ENCODE measurements around the gene PRKN.

Gene PRKN

DNA sequence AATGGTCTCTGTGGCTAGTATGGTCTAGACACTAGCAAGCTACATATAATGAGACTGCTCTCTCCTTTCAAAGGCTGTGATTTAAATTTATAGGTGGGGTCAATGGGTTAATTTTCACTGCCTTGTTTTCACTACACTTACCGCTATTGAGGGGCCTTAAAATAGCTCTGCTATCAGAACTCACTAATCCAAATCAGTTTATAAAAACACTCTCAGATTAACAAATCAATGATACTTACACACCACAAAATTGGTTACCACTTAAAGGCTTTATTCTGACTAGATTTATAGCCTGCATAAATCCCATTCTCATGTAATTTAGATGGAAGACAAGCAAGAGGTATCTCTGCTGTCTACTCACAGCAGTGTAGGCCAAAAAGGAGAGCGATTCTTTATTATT, 1140.7 kb downstream of the PRKN start (continued):
- no peak for TF ChIP-seq ZNF26 (tag by site-specific recombination; IDR thresholded peaks at IDR 0.05)
- TF ChIP-seq ZNF239 (tag by site-specific recombination; IDR thresholded peaks at IDR 0.05) = no peak
- TF ChIP-seq KLF1 (tag by site-specific recombination; IDR thresholded peaks at IDR 0.05) = no peak
- TF ChIP-seq ZNF639 (tag by site-specific recombination; IDR thresholded peaks at IDR 0.05) = no peak
- TF ChIP-seq ZNF138 (tag by site-specific recombination; IDR thresholded peaks at IDR 0.05; ENCODE audit: borderline replicate concordance) = peak; percentile 52; the same call in 1 of the 2 replicates
- no peak for TF ChIP-seq ZNF391 (tag by site-specific recombination; IDR thresholded peaks at IDR 0.05; ENCODE audit: borderline replicate concordance, low read depth)
- no peak for TF ChIP-seq ZBTB1 (tag by site-specific recombination; IDR thresholded peaks at IDR 0.05)
- no peak for TF ChIP-seq ZNF558 (tag by site-specific recombination; IDR thresholded peaks at IDR 0.05)
- TF ChIP-seq ZNF596 (tag by site-specific recombination; IDR thresholded peaks at IDR 0.05) = peak; percentile 27; the same call in 1 of the 2 replicates
- TF ChIP-seq HOXA7 (CRISPR knock-in tag; IDR thresholded peaks at IDR 0.05; ENCODE audit: borderline replicate concordance) = no peak
- TF ChIP-seq ZNF837 (tag by site-specific recombination; IDR thresholded peaks at IDR 0.05) = no peak
- TF ChIP-seq ZNF692 (tag by site-specific recombination; IDR thresholded peaks at IDR 0.05) = no peak
- TF ChIP-seq TCF7L2 (IDR thresholded peaks at IDR 0.05; ENCODE audit: borderline replicate concordance, low read depth, low read length) = peak; percentile 100
- no peak for TF ChIP-seq ZNF311 (tag by site-specific recombination; IDR thresholded peaks at IDR 0.05; ENCODE audit: borderline replicate concordance)
- no peak for TF ChIP-seq ZFP69B (tag by site-specific recombination; IDR thresholded peaks at IDR 0.05)
- no peak for TF ChIP-seq ZNF214 (tag by site-specific recombination; IDR thresholded peaks at IDR 0.05; ENCODE audit: borderline replicate concordance)
- no peak for TF ChIP-seq ZNF747 (tag by site-specific recombination; IDR thresholded peaks at IDR 0.05)
- no peak for TF ChIP-seq GLI4 (tag by site-specific recombination; IDR thresholded peaks at IDR 0.05)
- no peak for TF ChIP-seq ZBTB8A (tag by site-specific recombination; IDR thresholded peaks at IDR 0.05)
- no peak for TF ChIP-seq ZNF416 (tag by site-specific recombination; IDR thresholded peaks at IDR 0.05)
- no peak for TF ChIP-seq ZNF544 (tag by site-specific recombination; IDR thresholded peaks at IDR 0.05)
- no peak for TF ChIP-seq ZBTB48 (tag by site-specific recombination; IDR thresholded peaks at IDR 0.05)
- TF ChIP-seq KLF8 (tag by site-specific recombination; IDR thresholded peaks at IDR 0.05) = no peak
- TF ChIP-seq ZNF112 (tag by site-specific recombination; IDR thresholded peaks at IDR 0.05) = no peak
- TF ChIP-seq ZFP41 (tag by site-specific recombination; IDR thresholded peaks at IDR 0.05; ENCODE audit: borderline replicate concordance) = no peak
- TF ChIP-seq PBX3 (CRISPR knock-in tag; IDR thresholded peaks at IDR 0.05) = no peak
- TF ChIP-seq ZNF19 (tag by site-specific recombination; IDR thresholded peaks at IDR 0.05; ENCODE audit: low read depth) = no peak
- no peak for TF ChIP-seq ZNF48 (tag by site-specific recombination; IDR thresholded peaks at IDR 0.05)
- no peak for TF ChIP-seq ZNF302 (tag by site-specific recombination; IDR thresholded peaks at IDR 0.05; ENCODE audit: low read depth)
- TF ChIP-seq ZNF2 (tag by site-specific recombination; IDR thresholded peaks at IDR 0.05) = no peak
- no peak for TF ChIP-seq ZNF664 (tag by site-specific recombination; IDR thresholded peaks at IDR 0.05)
- TF ChIP-seq ZNF280D (tag by site-specific recombination; IDR thresholded peaks at IDR 0.05) = no peak
- no peak for TF ChIP-seq BCL11A (tag by site-specific recombination; IDR thresholded peaks at IDR 0.05; ENCODE audit: low read depth)
- no peak for TF ChIP-seq ZNF623 (tag by site-specific recombination; IDR thresholded peaks at IDR 0.05)
- no peak for TF ChIP-seq ZNF292 (tag by site-specific recombination; IDR thresholded peaks at IDR 0.05; ENCODE audit: borderline replicate concordance, low read depth)
